Body of pancreas (tissue), 4 donors: ENCODE results near the gene SLC45A1.
"Not testable (repeated sequence)": the region's sequence is repeated elsewhere in the genome, so short reads cannot be mapped to it uniquely, and the experiment has no call there.

Experiments
- CTCF ChIP-seq, 7 experiments: fragments of 450-650 bp in 4 of 7; fragments of 200-600 bp in 3 of 7; sonication (generic) in 3 of 7; IDR thresholded peaks; one replicate each; pipeline ENCODE4 v1.5.1; 2016 to 2019; ENCODE audit warnings: antibody characterized with exemption in 7 of 7
- POLR2A ChIP-seq, 3 donors: fragments of 450-650 bp; IDR thresholded peaks; one replicate each; pipeline ENCODE4 v1.6.1; 2016; ENCODE audit warnings: antibody characterized with exemption in 3 of 3, mild to moderate bottlenecking in 2 of 3

- not testable (repeated sequence) for TF ChIP-seq CTCF, POLR2A (IDR thresholded peaks at IDR 0.05)
Measured at GRCh38 chr1:8380310-8380709, 62.4 kb downstream of the SLC45A1 start.
